Lower lobe of right lung (tissue), 2 donors: Measurements from ENCODE around the gene ATXN7L1. TPM values are rescaled to one million over a fixed set of nuclear protein-coding genes. Genes with fewer than 3 reads are reported as not detected.

Source experiments
- ATAC-seq, 2 donors: fragments of 200-7000 bp; cut with Tn5 transposase; one replicate each; pipeline ENCODE4 v1.9.1; 2020 to 2022; ENCODE audit warnings: mild to moderate bottlenecking in 2 of 2, moderate library complexity in 2 of 2
- DNase-seq: peaks from one replicate; pipeline ENCODE4 v3.0.0-alpha.2; 2020
- H3K27ac ChIP-seq: fragments of 200-600 bp; one replicate; pipeline ENCODE4 v1.8.0; 2022
- H3K27me3 ChIP-seq: fragments of 200-600 bp; one replicate; pipeline ENCODE4 v1.8.0; 2022; ENCODE audit warnings: low read depth
- H3K36me3 ChIP-seq: fragments of 200-600 bp; one replicate; pipeline ENCODE4 v1.8.0; 2022; ENCODE audit warnings: mild to moderate bottlenecking
- H3K4me1 ChIP-seq: fragments of 200-600 bp; one replicate; pipeline ENCODE4 v1.8.0; 2022
- H3K4me3 ChIP-seq: fragments of 200-600 bp; one replicate; pipeline ENCODE4 v1.8.0; 2022; ENCODE audit warnings: mild to moderate bottlenecking
- H3K9me3 ChIP-seq: fragments of 200-600 bp; one replicate; pipeline ENCODE4 v1.8.0; 2022
- CTCF ChIP-seq: fragments of 200-600 bp; IDR thresholded peaks from one replicate; pipeline ENCODE4 v1.8.0; 2022; ENCODE audit warnings: antibody characterized with exemption, mild to moderate bottlenecking
- intact Hi-C: fragments of 100-400 bp; cut with DNase I; formaldehyde crosslinking; loops from one replicate; pipeline ENCODE4 v1.11.0; 2022
- total RNA-seq: library from RNA; stranded (reverse); fragmentation: NEBNext Ultra II Directional; extraction: Animal tissue kit (Norgen Biotek cat#: 25700); gene quantifications from one replicate; pipeline ENCODE4 v1.2.1, GENCODE V29; 2021
- donor health status: DM: no; HTN: yes; CAD: no; lungs with severe emphysema.

ATXN7L1 gene
- total RNA-seq, 1 donor from 2014 or later = 17.7 TPM

- no peaks in the 10 kb centered on the region for H3K9me3 ChIP-seq
- ATAC-seq (no peak), DNase-seq (no peak)
- no peak overlapping the region for H3K4me3 ChIP-seq
- no peaks in the 10 kb centered on the region for H3K27me3 ChIP-seq
- H3K36me3 ChIP-seq = no peaks in the 10 kb centered on the region
- H3K4me1 ChIP-seq = peaks cover 9% of the 10 kb centered on the region
- intact Hi-C loops = no loop called here
- TF ChIP-seq CTCF = no peak
- H3K27ac ChIP-seq = no peak overlapping the region
Measured at GRCh38 chr7:105799006-105799405, 77.4 kb downstream of the ATXN7L1 start.

GRCh38 chr7:105797652-105798051 is 78.7 kb downstream of the ATXN7L1 start:
- intact Hi-C loops = no loop called here
- Histone ChIP-seq H3K27me3 (no peaks in the 10 kb centered on the region), H3K36me3 (no peaks in the 10 kb centered on the region), H3K27ac (no peak overlapping the region), H3K9me3 (no peaks in the 10 kb centered on the region), H3K4me3 (no peak overlapping the region), H3K4me1 (peaks cover 9% of the 10 kb centered on the region)
- no peak for TF ChIP-seq CTCF
- ATAC-seq = no peak
- DNase-seq = no peak

- ATAC-seq = no peak
- Histone ChIP-seq H3K36me3 (no peaks in the 10 kb centered on the region), H3K27ac (no peak overlapping the region), H3K4me1 (peaks cover 9% of the 10 kb centered on the region), H3K4me3 (no peak overlapping the region), H3K9me3 (no peaks in the 10 kb centered on the region), H3K27me3 (no peaks in the 10 kb centered on the region)
- intact Hi-C loops = no loop called here
- no peak for TF ChIP-seq CTCF
- DNase-seq = no peak
Measured at GRCh38 chr7:105796365-105796764, 80.0 kb downstream of the ATXN7L1 start.

- intact Hi-C loops = no loop called here
- peak overlapping the region; percentile 37 for H3K27ac ChIP-seq
- H3K4me1 ChIP-seq = peaks cover under 1% of the 10 kb centered on the region
Measured at GRCh38 chr7:105794741-105795729, 81.4 kb downstream of the ATXN7L1 start.

More at GRCh38 chr7:105794741-105795729, 81.4 kb downstream of the ATXN7L1 start:
- ATAC-seq = no peak
- no peak overlapping the region for H3K4me3 ChIP-seq
- H3K9me3 ChIP-seq = no peaks in the 10 kb centered on the region
- DNase-seq = no peak
- no peaks in the 10 kb centered on the region for H3K27me3 ChIP-seq
- no peaks in the 10 kb centered on the region for H3K36me3 ChIP-seq
- no peak for TF ChIP-seq CTCF
